NCI-H2196 treated with DMSO at 0.1 percent for 48 hours (cell line): ENCODE results near the gene SULF2.
"Not testable (repeated sequence)": the region's sequence is repeated elsewhere in the genome, so short reads cannot be mapped to it uniquely, and the experiment has no call there.

Experiments
- DNase-seq: peaks from one replicate; lab custom pipeline; 2025; ENCODE audit not compliant: unreplicated experiment; lab: John Stamatoyannopoulos, UW

SULF2 gene

DNA sequence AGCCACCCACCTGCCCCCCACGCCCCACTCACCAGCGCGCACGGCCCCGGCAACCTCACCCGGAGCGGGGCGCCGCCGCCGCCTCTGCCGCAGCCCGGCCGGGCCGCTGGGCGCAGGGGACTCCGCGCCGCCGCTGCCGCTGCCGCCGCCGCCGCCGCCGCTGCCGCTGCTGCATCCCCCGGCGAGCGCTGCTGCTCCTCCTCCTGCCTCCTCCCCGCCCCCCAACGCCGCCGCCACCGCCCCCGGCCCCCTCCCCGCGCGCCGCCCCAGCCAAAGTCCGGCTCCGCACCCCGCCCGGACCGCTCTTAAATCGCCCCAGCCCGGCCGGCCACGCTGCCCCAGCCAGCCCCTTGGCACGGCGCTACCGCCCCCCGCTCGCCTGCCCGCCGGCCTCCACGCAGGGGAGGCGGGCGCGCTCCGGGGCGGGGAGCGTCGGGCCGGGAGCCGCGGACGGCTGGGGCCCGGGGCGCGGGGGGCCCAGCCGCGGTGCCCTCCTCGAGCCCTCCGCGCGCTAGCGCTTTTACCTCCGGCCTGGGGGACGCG, at the start of gene SULF2:
Gene SULF2, minus strand, starts transcription at position 171 of the 543 bp plus-strand sequence. CDS start 28,118 bp downstream, outside the sequence.
- no peak for DNase-seq

GRCh38 chr20:47831675-47832074, 46.4 kb upstream of the SULF2 start:
- DNase-seq = not testable (repeated sequence)

GRCh38 chr20:47826716-47827115, 41.4 kb upstream of the SULF2 start:
- DNase-seq = not testable (repeated sequence)

DNA sequence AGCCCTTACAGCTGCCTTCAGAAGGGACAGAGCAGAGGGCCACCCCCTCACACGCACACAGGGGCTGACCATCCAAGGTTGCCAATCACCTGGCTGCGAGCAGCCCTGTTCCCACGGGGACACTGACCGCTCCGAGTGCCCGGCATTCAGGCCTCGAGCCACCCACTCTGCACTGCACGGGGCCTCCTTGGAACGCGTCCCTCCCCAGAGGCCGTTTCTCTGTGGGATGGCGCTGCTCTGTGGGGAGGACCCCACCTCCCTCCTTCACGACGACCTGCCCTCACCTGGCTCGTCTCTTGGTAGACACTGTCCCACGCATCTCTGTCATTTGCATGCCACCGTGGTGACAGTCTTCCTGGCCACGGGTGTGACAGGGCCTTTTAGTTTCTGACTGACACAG, 40.7 kb upstream of the SULF2 start:
- not testable (repeated sequence) for DNase-seq

DNA sequence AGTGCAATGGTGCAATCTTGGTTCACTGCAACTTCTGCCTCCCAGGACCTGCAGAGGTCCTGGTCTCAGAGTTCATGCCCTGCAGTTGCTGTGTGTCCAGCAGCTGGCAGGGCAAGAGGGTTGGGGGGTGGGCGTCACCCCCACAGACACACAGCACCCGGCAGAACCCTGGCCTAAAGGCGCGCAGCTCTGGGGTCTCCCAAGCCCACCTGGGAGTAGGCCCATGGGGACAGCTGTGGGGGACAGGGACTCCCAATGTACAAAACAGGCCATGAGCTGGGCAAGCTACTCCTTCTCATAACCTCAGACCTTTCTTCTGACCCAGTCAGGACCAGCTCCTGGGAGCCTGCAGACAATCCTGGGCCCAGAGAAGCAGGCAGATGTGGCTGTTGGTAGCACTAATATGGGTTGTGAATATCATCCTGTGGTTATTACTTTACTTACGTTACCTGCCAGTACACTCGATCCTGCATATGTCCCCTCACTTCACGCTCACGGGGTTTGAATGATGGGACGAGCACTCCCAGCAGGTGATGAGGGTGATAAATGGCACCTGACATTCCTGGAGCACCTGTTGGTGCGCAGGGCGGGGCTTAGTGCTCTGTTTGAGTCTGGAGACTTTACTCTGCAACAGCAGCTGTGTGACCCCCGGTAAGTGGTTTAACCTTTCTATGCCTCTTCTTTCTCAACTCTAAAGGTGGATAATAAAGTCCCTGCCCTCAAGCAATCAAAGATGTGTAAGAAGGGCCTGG, 39.9 kb upstream of the SULF2 start:
- DNase-seq = no peak

GRCh38 chr20:47823941-47824340, 38.7 kb upstream of the SULF2 start:
- not testable (repeated sequence) for DNase-seq

- DNase-seq = no peak
Measured at GRCh38 chr20:47821481-47822100, 36.3 kb upstream of the SULF2 start.

DNA sequence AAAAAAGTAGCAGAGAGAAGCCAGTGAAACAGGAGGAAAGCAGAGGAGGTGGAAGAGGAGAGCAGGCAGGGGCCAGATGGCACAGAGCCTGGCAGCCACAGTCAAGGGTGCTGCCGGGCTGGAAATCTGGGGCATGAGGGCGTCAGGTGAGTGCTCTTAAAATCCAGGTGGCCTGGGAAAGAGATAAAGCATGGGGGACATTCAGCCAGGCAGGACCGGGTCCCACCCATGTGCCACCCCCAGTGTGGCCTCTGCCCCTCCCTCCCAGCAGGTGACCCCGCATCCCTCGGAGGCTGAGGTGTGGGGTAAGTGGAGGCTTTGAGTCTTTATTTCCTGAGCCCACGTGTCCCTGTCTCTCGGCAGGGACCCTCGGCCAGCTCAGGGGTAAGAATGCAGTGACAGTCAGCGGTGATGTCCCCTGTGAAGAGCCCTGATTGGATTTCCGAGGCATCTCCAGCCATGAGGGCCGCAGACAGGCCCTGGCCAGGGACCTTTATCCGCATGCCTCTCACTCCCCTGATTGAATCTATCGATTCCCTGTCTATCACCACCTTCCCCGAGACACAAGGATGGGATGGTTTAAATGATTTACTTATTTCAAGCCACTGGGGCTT, 33.8 kb upstream of the SULF2 start:
- no peak for DNase-seq

- DNase-seq = no peak
Measured at GRCh38 chr20:47818466-47818865, 33.2 kb upstream of the SULF2 start.

- DNase-seq = no peak
Measured at GRCh38 chr20:47818016-47818415, 32.7 kb upstream of the SULF2 start.

- DNase-seq = no peak
Measured at GRCh38 chr20:47817573-47817972, 32.3 kb upstream of the SULF2 start.

DNA sequence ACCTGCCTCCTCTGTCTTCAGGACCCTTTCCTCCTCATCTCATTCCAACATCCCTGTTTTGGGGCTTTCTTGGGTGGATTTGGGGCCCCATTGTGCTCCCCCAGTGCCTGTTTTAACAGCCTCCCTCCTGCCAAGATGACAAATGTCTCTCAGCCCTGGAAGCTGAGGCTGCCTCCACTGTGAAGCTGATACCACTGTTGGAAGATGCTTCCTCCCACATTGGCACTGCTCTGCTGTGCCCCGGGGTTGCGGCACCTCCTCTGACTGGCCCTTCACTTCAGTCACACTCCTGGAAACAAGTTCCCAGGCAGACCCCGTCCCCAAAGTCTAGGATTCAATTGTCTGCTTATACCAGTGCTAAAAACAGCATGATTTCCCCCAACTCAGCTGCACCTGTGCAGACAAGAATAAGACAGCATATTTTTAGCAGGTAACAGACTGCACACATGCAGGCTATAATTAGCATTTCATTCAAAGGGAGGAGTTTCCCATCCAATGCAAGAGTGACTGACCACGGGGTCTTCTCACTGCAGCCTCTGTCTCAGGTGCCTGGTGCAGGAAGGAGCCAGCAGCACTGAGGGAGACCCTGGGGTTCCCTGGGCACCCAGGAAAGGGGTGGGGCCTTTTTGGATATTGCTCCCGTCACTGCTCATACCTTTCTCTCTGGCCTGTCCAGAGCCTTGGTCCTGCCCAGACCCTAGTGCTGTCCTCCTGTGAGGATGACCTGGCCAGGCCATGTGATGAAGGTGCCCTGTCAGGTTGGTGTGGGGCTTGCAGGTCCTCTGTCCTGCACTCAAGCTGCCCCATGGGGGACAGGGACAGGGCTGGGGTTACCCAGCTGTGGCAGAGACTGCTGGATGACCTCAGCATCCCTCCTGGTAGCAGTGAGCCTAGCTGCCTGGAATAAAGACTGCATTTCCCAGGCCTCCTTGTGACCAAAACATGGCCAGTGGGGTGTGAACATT, 31.5 kb upstream of the SULF2 start:
- DNase-seq = no peak

GRCh38 chr20:47815866-47816265, 30.6 kb upstream of the SULF2 start:
- DNase-seq = no peak

DNA sequence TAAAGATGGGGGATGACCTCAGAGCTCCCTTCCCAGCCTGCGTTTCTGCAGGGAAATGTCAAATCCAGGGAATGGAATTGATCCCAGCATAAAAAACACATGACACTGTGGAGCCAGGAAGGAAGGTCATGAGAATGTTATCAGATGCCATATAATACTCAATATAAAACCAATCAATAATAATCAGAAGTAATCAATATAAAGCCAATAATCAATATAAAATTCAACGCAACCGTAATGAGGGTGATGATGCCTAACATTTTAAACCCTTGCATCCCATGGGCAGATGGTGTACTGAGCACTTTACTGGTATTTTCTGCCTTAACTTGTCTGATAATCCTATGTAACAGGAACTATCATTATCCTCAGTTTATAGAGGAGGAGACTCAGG, 30.1 kb upstream of the SULF2 start:
- DNase-seq = no peak

DNA sequence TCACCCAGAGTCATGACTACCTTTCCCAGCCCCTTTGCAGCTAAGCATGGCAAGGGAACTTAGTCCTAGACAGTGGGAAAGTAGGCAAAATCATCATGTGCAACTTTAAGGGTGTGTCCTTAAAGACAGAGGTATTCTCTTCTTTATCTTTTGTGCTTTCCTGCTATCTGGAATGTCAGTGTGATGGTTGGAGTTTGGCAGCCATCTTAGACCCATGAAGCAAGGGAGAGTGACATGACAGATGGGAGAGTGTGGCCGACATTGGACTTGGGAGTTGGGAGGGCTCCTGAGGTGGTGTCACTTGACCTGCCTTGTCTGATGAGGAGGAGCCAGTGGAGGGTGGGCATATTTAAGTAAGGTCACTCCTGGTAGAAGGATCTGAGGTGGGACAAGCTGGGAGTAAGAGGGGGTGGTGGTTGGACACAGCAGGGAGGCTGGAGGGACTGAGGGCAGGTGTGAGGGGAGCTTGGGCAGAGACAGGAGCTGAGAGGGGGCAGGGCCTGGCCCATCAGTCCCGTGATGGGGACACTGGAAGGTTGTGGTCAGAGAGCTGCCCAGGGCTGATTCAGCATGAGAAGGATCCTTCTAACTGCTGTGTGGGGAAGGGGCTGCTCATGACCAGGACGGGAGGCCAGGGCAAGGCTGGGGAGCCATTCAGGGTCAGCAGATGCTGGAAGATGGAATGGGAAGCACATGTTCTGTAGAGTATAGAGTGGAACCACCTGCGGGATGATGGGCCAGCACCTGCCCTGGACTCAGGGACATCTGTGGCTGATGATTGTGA, 29.5 kb upstream of the SULF2 start:
- DNase-seq = no peak

DNA sequence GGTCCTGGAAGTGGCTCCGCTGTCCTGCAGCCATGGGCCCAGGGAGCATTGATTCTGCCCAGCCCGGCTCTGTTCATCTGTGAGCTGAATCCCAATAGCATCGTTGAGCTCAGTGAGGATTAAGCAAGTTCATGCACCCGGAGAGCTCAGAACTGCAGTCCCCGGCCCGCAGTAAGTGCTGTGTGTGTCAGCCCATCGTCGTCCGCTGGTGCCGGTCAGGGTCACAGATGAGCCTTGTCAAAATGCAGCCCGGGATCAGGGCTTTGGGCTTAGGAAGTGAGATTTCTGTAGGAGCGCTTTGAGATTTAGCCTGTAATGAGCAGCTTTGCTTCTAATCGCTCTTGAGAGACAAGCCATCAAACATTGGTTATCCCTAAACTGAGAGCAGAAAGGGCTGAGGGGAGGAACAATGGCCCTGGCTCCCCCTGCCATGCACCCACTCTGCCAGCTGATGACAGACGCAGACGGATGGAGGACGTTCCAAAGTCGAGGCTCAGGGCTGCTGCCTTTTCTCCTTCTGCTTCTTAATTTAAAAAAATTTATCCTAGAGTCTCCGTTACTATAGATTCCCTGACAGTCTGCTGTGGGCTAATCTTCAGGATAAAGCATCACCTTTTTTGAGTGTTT, 25.6 kb upstream of the SULF2 start:
- no peak for DNase-seq

GRCh38 chr20:47810116-47810677, 24.9 kb upstream of the SULF2 start:
- no peak for DNase-seq

- DNase-seq = no peak
Measured at GRCh38 chr20:47809161-47809960, 24.1 kb upstream of the SULF2 start.
